Muscle of leg (tissue), 16 donors: Measurements from ENCODE around the gene PRDM13. TPM values are rescaled to one million over a fixed set of nuclear protein-coding genes. Genes with fewer than 3 reads are reported as not detected.

ENCODE experiments used
- DNase-seq: peaks from one replicate; pipeline ENCODE4 v3.0.0; 2013
- H3K27ac ChIP-seq: one replicate; pipeline ENCODE4 v1.5.1; 2013; ENCODE audit warnings: mild to moderate bottlenecking, low read length, control low read depth
- H3K27me3 ChIP-seq: one replicate; pipeline ENCODE4 v1.6.1; 2013; ENCODE audit warnings: low read length; ENCODE audit not compliant: control insufficient read depth, insufficient read depth
- H3K36me3 ChIP-seq: one replicate; pipeline ENCODE4 v1.6.1; 2013; ENCODE audit warnings: low read length; ENCODE audit not compliant: control insufficient read depth, insufficient read depth
- H3K4me1 ChIP-seq: one replicate; pipeline ENCODE4 v1.6.1; 2013; ENCODE audit warnings: low read length; ENCODE audit not compliant: control insufficient read depth, insufficient read depth
- H3K4me3 ChIP-seq: one replicate; pipeline ENCODE4 v1.5.1; 2013; ENCODE audit warnings: low read length, control low read depth
- H3K9me3 ChIP-seq: replicated peaks from 2 replicates; pipeline ENCODE4 v1.6.1; 2013; ENCODE audit warnings: low read depth, low read length; ENCODE audit not compliant: control insufficient read depth
- WGBS: methylation state at CpG from one replicate; pipeline ENCODE4 v1.1.5; 2013; ENCODE audit warnings: missing lambda C conversion rate; ENCODE audit not compliant: insufficient coverage; 5-methylcytosine and 5-hydroxymethylcytosine counted together
- long read RNA-seq, 11 donors: transcript quantifications; one replicate each; lab custom pipeline, GENCODE V29; 2026
- polyA plus RNA-seq, 8 donors: library from polyadenylated mRNA; unstranded; fragments of 120-200 nt; gene quantifications; one replicate each; pipeline versions ENCODE4 v1.2.1 to v1.2.3, GENCODE V29; 2013; ENCODE audit warnings: inconsistent platforms in 1 of 8, low replicate concordance in 1 of 8; ENCODE audit not compliant: insufficient read length in 8 of 8, insufficient read depth in 1 of 8
- total RNA-seq: library from RNA; stranded (reverse); fragments of 120-200 nt; gene quantifications from one replicate; pipeline ENCODE4 v1.2.4, GENCODE V29; 2013

PRDM13 gene
- 0.04 TPM for total RNA-seq
- under 1 TPM in 1 of 8 donors, not detected in 7; 0.08 TPM for polyA plus RNA-seq
- long read RNA-seq, donor 1: 0 reads
- long read RNA-seq, donor 2: 0 reads
- long read RNA-seq, donor 3: 0 reads
- long read RNA-seq, donor 4: 0 reads
- long read RNA-seq, donor 5: 0 reads
- long read RNA-seq, donor 6: 0 reads
- long read RNA-seq, donor 7: 0 reads
- long read RNA-seq, donor 8: 0 reads
- long read RNA-seq, donor 9: 0 reads
- long read RNA-seq, donor 10: 0 reads
- long read RNA-seq, donor 11: 0 reads

DNA sequence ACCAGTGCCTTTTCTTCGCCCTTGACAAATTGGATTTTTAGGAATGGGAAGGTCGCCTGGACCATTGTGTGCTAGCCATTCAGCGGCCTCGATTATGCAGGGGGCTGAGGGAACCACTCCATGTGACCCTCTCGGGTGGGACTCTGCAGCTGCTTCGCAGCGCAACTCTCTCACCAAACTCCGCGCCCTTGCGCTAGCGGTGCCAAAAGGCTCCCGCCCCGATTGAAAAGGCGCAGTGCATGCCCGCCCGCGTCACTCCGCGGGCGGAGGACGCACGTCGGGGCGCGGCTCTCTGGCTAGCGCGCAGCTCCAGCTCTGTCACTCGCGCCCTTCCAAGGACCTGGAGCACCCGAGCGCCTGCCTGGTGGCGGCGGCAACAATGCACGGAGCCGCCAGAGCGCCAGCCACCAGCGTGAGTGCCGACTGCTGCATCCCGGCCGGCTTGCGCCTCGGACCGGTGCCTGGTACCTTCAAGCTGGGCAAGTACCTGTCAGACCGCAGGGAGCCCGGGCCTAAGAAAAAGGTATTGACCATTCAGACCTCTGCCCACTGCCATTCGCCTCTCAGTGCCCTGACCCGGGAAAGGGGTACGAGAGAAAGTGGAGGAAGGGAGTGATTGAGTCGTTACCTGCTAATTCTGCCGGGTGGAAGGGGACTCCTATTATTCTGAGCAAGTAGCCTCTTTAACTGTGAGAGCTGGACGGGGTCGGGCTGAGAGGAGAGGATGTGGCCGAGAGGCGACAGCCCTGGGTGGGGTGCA, at the start of gene PRDM13:
PRDM13 (plus strand) TSS at position 178 of the 760 bp plus-strand sequence; CDS start at position 380, 202 bp downstream.
- H3K36me3 ChIP-seq: no peaks in the 10 kb centered on the region
- H3K9me3 ChIP-seq: no peaks in the 10 kb centered on the region
- 2% methylated on average over 48 of the region's 54 CpGs for WGBS
- no peak within 1 kb of the TSS for H3K27ac ChIP-seq
- H3K27me3 ChIP-seq: peaks cover 86% of the 10 kb centered on the region
- peaks cover 24% of the 10 kb centered on the region for H3K4me1 ChIP-seq
- no peak for DNase-seq
- no peak within 1 kb of the TSS for H3K4me3 ChIP-seq

DNA sequence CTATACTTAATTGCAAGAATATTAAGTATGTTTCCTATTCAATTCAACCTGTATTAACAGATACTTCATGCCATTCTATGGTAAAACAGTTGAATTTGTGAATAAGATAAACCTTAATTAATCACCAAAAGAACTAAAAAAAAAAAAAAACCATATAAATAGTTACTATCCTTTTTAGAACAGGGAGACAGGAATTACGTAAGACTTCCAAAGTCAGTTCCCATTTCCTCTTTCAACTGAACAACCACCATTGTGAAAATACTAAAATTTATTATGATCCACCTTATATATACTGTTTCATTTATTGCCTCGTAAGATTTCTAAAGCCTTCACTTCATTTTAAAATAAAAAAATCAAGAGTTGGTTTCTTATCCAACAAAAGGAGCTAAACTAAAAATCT, 47.6 kb upstream of the PRDM13 start:
- WGBS: no CpG with 5 or more reads among the region's 2 CpGs
- Histone ChIP-seq H3K4me1 (no peaks in the 10 kb centered on the region), H3K36me3 (peaks cover 19% of the 10 kb centered on the region), H3K27me3 (no peaks in the 10 kb centered on the region), H3K27ac (no peak overlapping the region), H3K4me3 (no peak overlapping the region), H3K9me3 (no peaks in the 10 kb centered on the region)
- DNase-seq: no peak

DNA sequence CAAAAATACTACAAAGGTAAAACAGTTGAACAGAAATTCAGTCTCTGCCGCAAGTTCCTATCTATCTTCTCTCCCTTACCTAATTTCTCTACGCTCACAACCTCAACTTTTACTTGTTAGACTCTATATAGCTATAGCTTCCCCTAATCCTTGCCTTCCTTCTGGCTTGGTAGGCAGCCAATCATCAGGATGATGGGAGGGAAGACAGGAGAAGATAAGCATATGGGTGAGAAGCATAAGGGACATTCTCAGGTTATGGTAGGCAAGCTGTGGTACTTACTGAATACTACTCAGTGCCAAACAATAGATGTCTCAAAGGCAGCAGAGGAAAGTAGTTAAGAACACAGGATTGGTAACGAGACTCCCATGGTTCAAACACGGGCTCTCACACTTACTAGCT, 46.0 kb upstream of the PRDM13 start:
- no peak overlapping the region for H3K4me3 ChIP-seq
- H3K4me1 ChIP-seq: no peaks in the 10 kb centered on the region
- H3K36me3 ChIP-seq: peaks cover 12% of the 10 kb centered on the region
- H3K27me3 ChIP-seq: no peaks in the 10 kb centered on the region
- WGBS: 100% methylated on average over 1 of the region's 4 CpGs
- no peak for DNase-seq
- no peaks in the 10 kb centered on the region for H3K9me3 ChIP-seq
- H3K27ac ChIP-seq: no peak overlapping the region

DNA sequence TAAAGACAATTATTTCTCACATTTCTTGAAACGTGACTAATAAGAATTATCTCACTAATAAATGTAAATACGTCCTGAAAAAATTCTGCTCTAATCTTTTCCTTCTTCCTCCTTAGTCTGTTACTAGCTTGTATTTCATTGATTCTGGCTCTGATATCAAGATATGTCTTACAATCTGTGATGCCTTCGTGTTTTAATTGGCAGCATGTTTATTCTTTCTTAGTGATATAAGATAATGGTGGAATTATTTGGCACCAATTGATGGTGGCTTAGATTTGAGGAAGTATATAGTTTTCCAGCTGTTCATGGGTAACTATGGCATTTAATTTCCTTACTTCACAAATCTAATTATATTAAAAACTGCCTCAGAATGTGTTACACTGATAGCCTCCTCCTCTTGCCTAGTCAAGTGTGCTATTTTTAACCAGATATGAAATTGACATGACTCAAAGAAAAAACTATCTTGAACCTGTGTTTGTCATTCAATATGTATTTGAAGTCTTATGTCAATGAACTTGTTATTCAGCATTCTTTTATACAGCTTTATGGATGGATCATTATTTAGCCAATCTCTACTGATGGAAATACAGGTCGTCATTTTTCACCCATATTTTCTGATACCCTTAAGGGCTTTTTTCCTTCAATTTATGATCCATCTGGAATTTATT, 43.4 kb upstream of the PRDM13 start:
- Histone ChIP-seq H3K4me1 (no peaks in the 10 kb centered on the region), H3K9me3 (no peaks in the 10 kb centered on the region), H3K36me3 (no peaks in the 10 kb centered on the region), H3K27ac (no peak overlapping the region), H3K4me3 (no peak overlapping the region), H3K27me3 (no peaks in the 10 kb centered on the region)
- DNase-seq: no peak
- no CpG with 5 or more reads among the region's 4 CpGs for whole genome bisulfite sequencing

DNA sequence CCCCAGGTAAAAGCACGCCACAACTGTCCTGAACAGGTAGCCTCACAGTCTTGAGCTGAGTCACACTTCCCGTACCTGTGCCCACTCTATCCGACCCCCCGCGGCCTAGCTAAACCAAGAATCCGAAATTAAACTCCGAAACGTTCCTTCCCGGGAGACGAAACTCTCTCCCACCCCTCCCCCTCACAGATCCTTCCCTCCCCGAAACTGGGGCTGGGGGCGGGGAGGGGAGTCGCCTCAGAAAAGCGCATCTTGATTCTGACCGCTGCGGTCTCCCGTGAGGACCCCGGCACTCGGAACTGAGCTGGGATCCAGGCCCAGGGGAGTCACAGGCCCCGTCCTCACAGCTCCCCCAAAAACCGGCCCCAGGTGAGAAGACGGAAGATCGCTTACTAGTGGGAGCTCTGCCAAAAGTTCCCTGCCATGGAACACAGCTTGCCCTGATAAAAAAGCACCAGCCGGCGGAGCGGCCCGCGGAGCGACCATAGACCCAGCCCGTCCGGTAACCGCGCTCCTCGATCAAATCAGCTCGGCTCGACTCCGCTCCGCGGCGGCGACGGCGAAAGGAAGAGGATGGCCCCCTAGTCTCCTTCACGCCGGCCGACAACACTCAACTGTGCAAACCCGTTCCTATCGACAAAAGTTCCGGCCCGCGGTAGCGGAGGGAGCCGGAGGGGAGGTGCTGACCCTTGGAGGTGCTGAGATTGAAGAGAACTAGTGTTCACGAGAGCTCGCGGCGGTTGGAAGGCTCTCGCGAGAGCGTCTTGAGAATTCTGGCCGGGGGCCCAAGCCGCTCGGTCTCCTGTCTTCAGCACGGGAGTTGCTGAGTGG, 38.3 kb upstream of the PRDM13 start, which contains the start of gene CCNC:
CCNC (minus strand) TSS at position 558 of the 831 bp plus-strand sequence; CDS start at position 425, 133 bp downstream.
- Histone ChIP-seq H3K27ac (peak within 1 kb of the TSS; percentile 74), H3K27me3 (no peaks in the 10 kb centered on the region), H3K4me1 (no peaks in the 10 kb centered on the region), H3K9me3 (no peaks in the 10 kb centered on the region), H3K36me3 (no peaks in the 10 kb centered on the region), H3K4me3 (peak within 1 kb of the TSS; percentile 89)
- peak; percentile 98 for DNase-seq
- under 1% methylated on average over 50 of the region's 64 CpGs for WGBS

DNA sequence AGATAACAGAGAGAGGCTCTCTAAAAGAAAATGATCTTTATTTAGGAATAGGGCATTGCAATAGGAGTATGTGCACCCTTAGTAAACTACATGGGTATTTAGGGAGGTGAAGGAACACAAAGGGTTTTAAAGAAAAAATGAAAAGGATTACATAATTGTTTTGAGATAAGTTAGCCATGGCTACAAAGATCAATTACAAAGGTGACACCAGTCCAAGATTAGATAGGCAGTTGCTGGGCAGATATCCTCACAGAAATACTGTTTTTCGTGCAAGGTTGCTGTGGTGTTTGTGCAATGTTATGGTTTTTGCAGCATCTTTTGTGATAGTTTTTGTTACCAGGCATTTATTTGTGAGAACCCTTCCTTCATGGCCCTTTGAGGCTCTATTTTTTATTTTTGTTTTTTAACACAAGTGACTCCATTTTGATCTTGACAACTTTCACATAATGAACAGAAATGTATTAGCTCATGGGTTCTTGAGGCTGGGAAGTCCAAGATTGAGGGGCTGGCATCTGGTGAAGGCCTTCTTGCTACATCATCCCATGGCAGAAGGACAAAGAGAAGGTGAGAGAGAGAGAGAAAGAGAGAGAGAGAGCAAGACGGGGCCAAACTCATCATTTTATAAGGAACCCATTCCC, 32.5 kb upstream of the PRDM13 start:
- H3K27ac ChIP-seq: no peak overlapping the region
- no peaks in the 10 kb centered on the region for H3K9me3 ChIP-seq
- WGBS: no CpG with 5 or more reads among the region's 2 CpGs
- H3K4me1 ChIP-seq: no peaks in the 10 kb centered on the region
- H3K36me3 ChIP-seq: no peaks in the 10 kb centered on the region
- no peak overlapping the region for H3K4me3 ChIP-seq
- DNase-seq: no peak
- H3K27me3 ChIP-seq: peaks cover 2% of the 10 kb centered on the region

DNA sequence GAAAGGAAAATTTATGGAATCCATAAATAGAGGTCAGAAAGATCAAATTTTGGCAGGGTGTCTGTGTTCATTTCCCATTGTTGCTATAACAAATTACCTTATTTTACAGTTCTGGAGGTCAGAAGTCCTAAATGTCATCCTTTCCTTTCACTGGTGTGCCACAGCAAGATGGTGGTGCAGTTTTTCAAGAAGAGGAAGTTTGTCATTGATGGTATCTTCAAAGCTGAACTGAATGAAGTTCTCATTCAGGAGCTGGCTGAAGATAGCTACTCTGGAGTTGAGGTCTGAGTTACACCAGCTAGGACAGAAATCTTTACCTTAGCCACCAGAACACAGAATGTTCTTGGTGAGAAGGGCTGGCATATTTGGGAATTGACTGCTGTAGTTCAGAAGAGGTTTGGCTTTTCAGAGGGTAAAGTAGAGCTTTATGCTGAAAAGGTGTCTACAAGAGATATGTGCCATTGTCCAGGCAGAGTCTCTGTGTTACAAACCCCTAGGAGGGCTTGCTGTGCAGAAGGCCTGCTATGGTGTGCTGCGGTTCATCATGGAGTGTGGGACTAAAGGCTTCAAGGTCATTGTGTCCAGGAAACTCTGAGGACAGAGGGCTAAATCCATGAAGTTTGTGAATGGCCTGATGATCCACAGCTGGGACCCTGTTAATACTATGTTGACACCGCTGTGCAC, 30.9 kb upstream of the PRDM13 start:
- Histone ChIP-seq H3K27ac (no peak overlapping the region), H3K36me3 (no peaks in the 10 kb centered on the region), H3K4me3 (no peak overlapping the region), H3K9me3 (no peaks in the 10 kb centered on the region), H3K27me3 (peaks cover 6% of the 10 kb centered on the region), H3K4me1 (no peaks in the 10 kb centered on the region)
- 88% methylated on average over 2 of the region's 2 CpGs for WGBS
- no peak for DNase-seq

DNA sequence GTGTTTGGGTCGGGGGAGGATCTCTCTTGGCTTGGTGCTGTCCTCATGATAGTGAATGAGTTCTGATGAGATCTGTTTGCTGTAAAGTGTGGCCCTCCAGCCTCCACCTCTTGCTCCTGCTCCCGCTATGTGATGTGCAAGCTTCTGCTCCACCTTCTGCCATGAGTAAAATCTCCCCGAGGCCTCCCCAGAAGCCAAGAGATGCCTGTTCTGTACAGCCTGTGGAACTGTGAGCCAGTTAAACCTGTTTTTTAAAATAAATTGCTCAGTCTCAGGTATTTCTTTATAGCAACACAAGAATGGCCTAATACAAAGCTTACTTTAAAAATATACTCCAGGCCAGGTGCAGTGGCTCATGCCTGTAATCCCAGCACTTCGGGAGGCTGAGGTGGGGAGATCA, 26.9 kb upstream of the PRDM13 start:
- Histone ChIP-seq H3K27me3 (peaks cover 23% of the 10 kb centered on the region), H3K4me3 (no peak overlapping the region), H3K9me3 (no peaks in the 10 kb centered on the region), H3K27ac (no peak overlapping the region), H3K36me3 (no peaks in the 10 kb centered on the region), H3K4me1 (no peaks in the 10 kb centered on the region)
- DNase-seq: no peak
- no CpG with 5 or more reads among the region's 4 CpGs for WGBS

DNA sequence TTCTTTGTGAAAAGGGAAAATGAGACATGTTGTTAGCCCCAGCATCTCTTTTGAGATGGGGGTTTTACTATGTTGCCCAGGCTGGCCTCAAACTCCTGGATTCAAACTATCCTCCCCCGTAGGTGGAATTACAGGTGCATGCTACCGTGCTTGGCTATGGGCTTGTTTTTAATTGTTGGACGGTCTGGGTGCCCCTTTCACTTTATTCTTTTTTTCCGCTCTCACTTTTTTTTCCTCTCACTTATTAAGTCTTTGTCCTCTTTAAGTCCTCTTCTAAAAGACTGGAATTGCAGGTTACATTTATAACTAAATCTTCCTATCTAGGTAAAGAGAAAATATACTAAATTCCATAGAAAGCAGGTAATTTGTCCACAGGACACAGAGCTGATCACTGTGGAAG, 18.8 kb upstream of the PRDM13 start:
- H3K4me1 ChIP-seq: peaks cover 19% of the 10 kb centered on the region
- H3K27me3 ChIP-seq: peaks cover 53% of the 10 kb centered on the region
- H3K36me3 ChIP-seq: no peaks in the 10 kb centered on the region
- H3K27ac ChIP-seq: no peak overlapping the region
- no peak for DNase-seq
- no peaks in the 10 kb centered on the region for H3K9me3 ChIP-seq
- WGBS: no CpG with 5 or more reads among the region's 4 CpGs
- H3K4me3 ChIP-seq: no peak overlapping the region
